ENCODE measurements around the gene PDK2.

PDK2 gene

DNA sequence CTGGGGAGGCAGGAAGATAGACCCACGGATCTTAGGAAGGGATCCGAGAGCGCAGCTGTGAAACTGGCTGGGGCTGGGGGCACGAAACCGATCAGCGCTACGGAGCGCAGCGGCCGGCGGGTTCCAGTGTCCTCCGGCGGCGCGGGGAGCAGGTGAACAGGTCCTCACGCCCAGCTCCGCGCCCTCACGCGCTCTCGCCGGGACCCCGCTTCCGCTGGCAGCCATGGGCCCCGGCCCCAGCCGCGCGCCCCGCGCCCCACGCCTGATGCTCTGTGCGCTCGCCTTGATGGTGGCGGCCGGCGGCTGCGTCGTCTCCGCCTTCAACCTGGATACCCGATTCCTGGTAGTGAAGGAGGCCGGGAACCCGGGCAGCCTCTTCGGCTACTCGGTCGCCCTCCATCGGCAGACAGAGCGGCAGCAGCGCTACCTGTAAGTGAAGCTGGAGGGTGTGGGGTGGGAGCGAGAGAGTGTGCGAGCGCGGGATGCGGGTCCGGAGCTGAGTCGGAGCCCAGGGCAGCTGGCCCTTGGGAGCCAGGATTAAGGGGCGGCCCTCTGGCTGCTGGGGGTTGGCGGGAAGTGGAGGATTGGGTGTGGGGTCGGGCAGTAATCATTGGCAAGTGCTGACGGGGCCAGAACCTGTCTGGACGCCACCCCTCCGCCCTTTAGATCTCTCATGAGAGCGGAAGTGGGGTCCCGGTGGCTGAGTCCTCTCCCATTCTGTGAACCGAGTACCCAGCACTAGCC, 38.8 kb upstream of the PDK2 start:
- Histone ChIP-seq H2AFZ (ENCODE audit: low read depth) (peak overlapping the region; percentile 72), H3K27ac (no peak overlapping the region)

GRCh38 chr17:50056961-50057330, 38.2 kb upstream of the PDK2 start:
- Histone ChIP-seq H3K9ac (no peak overlapping the region), H3K36me3 (ENCODE audit: insufficient read depth) (no peaks in the 10 kb centered on the region), H3K4me2 (peak overlapping the region; percentile 99; the same call in 1 of the 2 replicates), H3K27me3 (ENCODE audit: insufficient read depth, low read depth) (peaks cover 8% of the 10 kb centered on the region; the same call in 1 of the 2 replicates), H4K20me1 (ENCODE audit: insufficient read depth) (no peaks in the 10 kb centered on the region), H3K27ac (no peak overlapping the region), H3K4me3 (IDR thresholded peaks at IDR 0.05; ENCODE audit: insufficient read depth, low read depth, low read length) (no peak overlapping the region), H2AFZ (ENCODE audit: low read depth) (peak overlapping the region; percentile 72; the same call in 1 of the 2 replicates), H3K79me2 (ENCODE audit: insufficient read depth, low read depth) (no peaks in the 10 kb centered on the region), H3K4me1 (ENCODE audit: low read depth, poor library complexity, severe bottlenecking) (peaks cover 16% of the 10 kb centered on the region)
- TF ChIP-seq CTCF (conservative IDR thresholded peaks at IDR 0.05; ENCODE audit: low read depth, low read length), result no peak

More for the DNA sequence above, 38.8 kb upstream of the PDK2 start:
- Histone ChIP-seq H3K4me2 (peak overlapping the region; percentile 99), H4K20me1 (ENCODE audit: insufficient read depth) (no peaks in the 10 kb centered on the region), H3K36me3 (ENCODE audit: insufficient read depth) (no peaks in the 10 kb centered on the region), H3K9ac (no peak overlapping the region; the same call in 1 of the 2 replicates), H3K27me3 (ENCODE audit: insufficient read depth, low read depth) (peaks cover 8% of the 10 kb centered on the region; the same call in 1 of the 2 replicates), H3K79me2 (ENCODE audit: insufficient read depth, low read depth) (no peaks in the 10 kb centered on the region), H3K4me1 (ENCODE audit: low read depth, poor library complexity, severe bottlenecking) (peaks cover 16% of the 10 kb centered on the region), H3K4me3 (IDR thresholded peaks at IDR 0.05; ENCODE audit: insufficient read depth, low read depth, low read length) (peak overlapping the region; percentile 47)
- TF ChIP-seq CTCF (conservative IDR thresholded peaks at IDR 0.05; ENCODE audit: low read depth, low read length), result peak; percentile 51; the same call in 1 of the 2 replicates

DNA sequence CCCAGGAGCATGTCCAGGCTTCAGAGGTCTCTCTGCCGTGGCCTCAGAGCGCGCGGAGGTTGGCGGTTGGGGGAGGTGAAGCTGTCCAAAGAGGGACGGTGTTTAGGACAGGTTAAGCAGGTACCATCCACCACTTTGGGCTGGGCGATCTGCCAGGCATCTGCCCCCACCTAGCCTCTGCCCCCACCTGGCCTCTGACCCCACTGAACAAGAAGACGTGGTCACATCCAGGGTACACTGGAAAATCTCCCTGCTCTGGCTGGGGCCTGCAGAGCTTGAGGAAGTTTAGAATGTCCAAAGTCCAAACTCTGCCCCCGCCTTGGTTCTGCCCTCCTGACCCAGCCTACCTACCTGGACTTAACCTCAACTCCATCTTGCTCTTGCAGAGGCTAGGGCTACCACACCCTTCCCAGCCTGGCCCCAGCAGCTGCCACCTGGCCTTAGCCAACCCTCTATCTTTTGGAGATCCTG, 37.6 kb upstream of the PDK2 start:
- H3K9ac ChIP-seq, result no peak overlapping the region
- H3K79me2 ChIP-seq (ENCODE audit: insufficient read depth, low read depth), result no peaks in the 10 kb centered on the region
- no peak overlapping the region for H3K4me3 ChIP-seq (IDR thresholded peaks at IDR 0.05; ENCODE audit: insufficient read depth, low read depth, low read length)
- no peaks in the 10 kb centered on the region for H3K36me3 ChIP-seq (ENCODE audit: insufficient read depth)
- no peak overlapping the region for H2AFZ ChIP-seq (ENCODE audit: low read depth)
- H3K4me1 ChIP-seq (ENCODE audit: low read depth, poor library complexity, severe bottlenecking), result peaks cover 16% of the 10 kb centered on the region
- TF ChIP-seq CTCF (conservative IDR thresholded peaks at IDR 0.05; ENCODE audit: low read depth, low read length), result no peak
- no peaks in the 10 kb centered on the region for H4K20me1 ChIP-seq (ENCODE audit: insufficient read depth)
- peaks cover 8% of the 10 kb centered on the region; the same call in 1 of the 2 replicates for H3K27me3 ChIP-seq (ENCODE audit: insufficient read depth, low read depth)
- H3K4me2 ChIP-seq, result no peak overlapping the region
- no peak overlapping the region for H3K27ac ChIP-seq

- no peak for TF ChIP-seq CTCF (conservative IDR thresholded peaks at IDR 0.05; ENCODE audit: low read depth, low read length)
- H3K4me3 ChIP-seq (IDR thresholded peaks at IDR 0.05; ENCODE audit: insufficient read depth, low read depth, low read length), result no peak overlapping the region
- no peak overlapping the region for H3K27ac ChIP-seq
- no peaks in the 10 kb centered on the region for H3K36me3 ChIP-seq (ENCODE audit: insufficient read depth)
- peaks cover 8% of the 10 kb centered on the region; the same call in 1 of the 2 replicates for H3K27me3 ChIP-seq (ENCODE audit: insufficient read depth, low read depth)
- no peak overlapping the region for H2AFZ ChIP-seq (ENCODE audit: low read depth)
- H3K9ac ChIP-seq, result no peak overlapping the region
- H4K20me1 ChIP-seq (ENCODE audit: insufficient read depth), result no peaks in the 10 kb centered on the region
- H3K4me1 ChIP-seq (ENCODE audit: low read depth, poor library complexity, severe bottlenecking), result peaks cover 16% of the 10 kb centered on the region
- no peak overlapping the region for H3K4me2 ChIP-seq
- H3K79me2 ChIP-seq (ENCODE audit: insufficient read depth, low read depth), result no peaks in the 10 kb centered on the region
Measured at GRCh38 chr17:50058296-50058953, 36.7 kb upstream of the PDK2 start.
